Measurements from ENCODE around the gene EDN1. TPM values are rescaled to one million over a fixed set of nuclear protein-coding genes. Genes with fewer than 3 reads are reported as not detected.

EDN1 gene
- total and polyA plus RNA-seq, 9 of the 15 experiments (the other 6 are each of a cell fraction or from before 2014, with no cell fraction given): 0.03 to 0.06 TPM; not detected in 7

DNA sequence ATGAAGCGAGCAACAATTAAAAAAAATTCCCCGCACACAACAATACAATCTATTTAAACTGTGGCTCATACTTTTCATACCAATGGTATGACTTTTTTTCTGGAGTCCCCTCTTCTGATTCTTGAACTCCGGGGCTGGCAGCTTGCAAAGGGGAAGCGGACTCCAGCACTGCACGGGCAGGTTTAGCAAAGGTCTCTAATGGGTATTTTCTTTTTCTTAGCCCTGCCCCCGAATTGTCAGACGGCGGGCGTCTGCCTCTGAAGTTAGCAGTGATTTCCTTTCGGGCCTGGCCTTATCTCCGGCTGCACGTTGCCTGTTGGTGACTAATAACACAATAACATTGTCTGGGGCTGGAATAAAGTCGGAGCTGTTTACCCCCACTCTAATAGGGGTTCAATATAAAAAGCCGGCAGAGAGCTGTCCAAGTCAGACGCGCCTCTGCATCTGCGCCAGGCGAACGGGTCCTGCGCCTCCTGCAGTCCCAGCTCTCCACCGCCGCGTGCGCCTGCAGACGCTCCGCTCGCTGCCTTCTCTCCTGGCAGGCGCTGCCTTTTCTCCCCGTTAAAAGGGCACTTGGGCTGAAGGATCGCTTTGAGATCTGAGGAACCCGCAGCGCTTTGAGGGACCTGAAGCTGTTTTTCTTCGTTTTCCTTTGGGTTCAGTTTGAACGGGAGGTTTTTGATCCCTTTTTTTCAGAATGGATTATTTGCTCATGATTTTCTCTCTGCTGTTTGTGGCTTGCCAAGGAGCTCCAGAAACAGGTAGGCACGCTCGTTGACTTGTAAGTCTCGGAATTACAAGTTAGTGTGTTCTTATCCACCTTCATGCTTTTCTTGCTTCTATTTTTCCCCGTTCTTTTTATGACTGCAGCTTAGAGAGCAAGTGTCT is at the start of gene EDN1 (continued):
- TF ChIP-seq, protein P1, sequence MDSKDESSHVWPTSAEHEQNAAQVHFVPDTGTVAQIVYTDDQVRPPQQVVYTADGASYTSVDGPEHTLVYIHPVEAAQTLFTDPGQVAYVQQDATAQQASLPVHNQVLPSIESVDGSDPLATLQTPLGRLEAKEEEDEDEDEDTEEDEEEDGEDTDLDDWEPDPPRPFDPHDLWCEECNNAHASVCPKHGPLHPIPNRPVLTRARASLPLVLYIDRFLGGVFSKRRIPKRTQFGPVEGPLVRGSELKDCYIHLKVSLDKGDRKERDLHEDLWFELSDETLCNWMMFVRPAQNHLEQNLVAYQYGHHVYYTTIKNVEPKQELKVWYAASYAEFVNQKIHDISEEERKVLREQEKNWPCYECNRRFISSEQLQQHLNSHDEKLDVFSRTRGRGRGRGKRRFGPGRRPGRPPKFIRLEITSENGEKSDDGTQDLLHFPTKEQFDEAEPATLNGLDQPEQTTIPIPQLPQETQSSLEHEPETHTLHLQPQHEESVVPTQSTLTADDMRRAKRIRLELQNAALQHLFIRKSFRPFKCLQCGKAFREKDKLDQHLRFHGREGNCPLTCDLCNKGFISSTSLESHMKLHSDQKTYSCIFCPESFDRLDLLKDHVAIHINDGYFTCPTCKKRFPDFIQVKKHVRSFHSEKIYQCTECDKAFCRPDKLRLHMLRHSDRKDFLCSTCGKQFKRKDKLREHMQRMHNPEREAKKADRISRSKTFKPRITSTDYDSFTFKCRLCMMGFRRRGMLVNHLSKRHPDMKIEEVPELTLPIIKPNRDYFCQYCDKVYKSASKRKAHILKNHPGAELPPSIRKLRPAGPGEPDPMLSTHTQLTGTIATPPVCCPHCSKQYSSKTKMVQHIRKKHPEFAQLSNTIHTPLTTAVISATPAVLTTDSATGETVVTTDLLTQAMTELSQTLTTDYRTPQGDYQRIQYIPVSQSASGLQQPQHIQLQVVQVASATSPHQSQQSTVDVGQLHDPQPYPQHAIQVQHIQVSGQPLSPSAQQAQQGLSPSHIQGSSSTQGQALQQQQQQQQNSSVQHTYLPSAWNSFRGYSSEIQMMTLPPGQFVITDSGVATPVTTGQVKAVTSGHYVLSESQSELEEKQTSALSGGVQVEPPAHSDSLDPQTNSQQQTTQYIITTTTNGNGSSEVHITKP (IDR thresholded peaks at IDR 0.05; ENCODE audit: partially characterized antibody): no peak
- TF ChIP-seq, protein P2, sequence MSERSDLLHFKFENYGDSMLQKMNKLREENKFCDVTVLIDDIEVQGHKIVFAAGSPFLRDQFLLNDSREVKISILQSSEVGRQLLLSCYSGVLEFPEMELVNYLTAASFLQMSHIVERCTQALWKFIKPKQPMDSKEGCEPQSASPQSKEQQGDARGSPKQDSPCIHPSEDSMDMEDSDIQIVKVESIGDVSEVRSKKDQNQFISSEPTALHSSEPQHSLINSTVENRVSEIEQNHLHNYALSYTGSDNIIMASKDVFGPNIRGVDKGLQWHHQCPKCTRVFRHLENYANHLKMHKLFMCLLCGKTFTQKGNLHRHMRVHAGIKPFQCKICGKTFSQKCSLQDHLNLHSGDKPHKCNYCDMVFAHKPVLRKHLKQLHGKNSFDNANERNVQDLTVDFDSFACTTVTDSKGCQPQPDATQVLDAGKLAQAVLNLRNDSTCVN (CRISPR knock-in tag; IDR thresholded peaks at IDR 0.05): no peak
- TF ChIP-seq TAL1 (IDR thresholded peaks at IDR 0.05) (no peak), SP2 (IDR thresholded peaks at IDR 0.05; ENCODE audit: extremely low read depth, low read depth, low read length, poor library complexity, severe bottlenecking) (no peak), EHMT2 (IDR thresholded peaks at IDR 0.05) (no peak), KAT8 (IDR thresholded peaks at IDR 0.05; ENCODE audit: low read depth) (no peak), FOSL1 (tag; conservative IDR thresholded peaks at IDR 0.05) (peak; percentile 65), HNRNPH1 (optimal IDR thresholded peaks at IDR 0.05; ENCODE audit: low read depth, low read length) (no peak), ILK (tag; IDR thresholded peaks at IDR 0.05; ENCODE audit: borderline replicate concordance, low read depth) (no peak), EZH2 (IDR thresholded peaks at IDR 0.05; ENCODE audit: borderline replicate concordance, low read depth, low read length) (0 out of 2 replicates have a peak, but pooled peaks have one; percentile 21), BRD9 (IDR thresholded peaks at IDR 0.05; ENCODE audit: low read depth, partially characterized antibody) (no peak), ZFP36 (IDR thresholded peaks at IDR 0.05; ENCODE audit: low read depth, low read length, partially characterized antibody) (no peak), ZNF134 (CRISPR knock-in tag; conservative IDR thresholded peaks at IDR 0.05) (no peak), TAF1 (IDR thresholded peaks at IDR 0.05; ENCODE audit: control insufficient read depth, extremely low read depth, insufficient read depth, low read length, severe bottlenecking) (no peak), HDAC1 (IDR thresholded peaks at IDR 0.05) (peak in 1 of 2 experiments; percentile 44; a peak in 1 of 4 replicates), POLR2G (IDR thresholded peaks at IDR 0.05; ENCODE audit: low read depth, low read length) (no peak), ZNF707 (CRISPR knock-in tag; conservative IDR thresholded peaks at IDR 0.05) (no peak)
- TF ChIP-seq, protein P3, sequence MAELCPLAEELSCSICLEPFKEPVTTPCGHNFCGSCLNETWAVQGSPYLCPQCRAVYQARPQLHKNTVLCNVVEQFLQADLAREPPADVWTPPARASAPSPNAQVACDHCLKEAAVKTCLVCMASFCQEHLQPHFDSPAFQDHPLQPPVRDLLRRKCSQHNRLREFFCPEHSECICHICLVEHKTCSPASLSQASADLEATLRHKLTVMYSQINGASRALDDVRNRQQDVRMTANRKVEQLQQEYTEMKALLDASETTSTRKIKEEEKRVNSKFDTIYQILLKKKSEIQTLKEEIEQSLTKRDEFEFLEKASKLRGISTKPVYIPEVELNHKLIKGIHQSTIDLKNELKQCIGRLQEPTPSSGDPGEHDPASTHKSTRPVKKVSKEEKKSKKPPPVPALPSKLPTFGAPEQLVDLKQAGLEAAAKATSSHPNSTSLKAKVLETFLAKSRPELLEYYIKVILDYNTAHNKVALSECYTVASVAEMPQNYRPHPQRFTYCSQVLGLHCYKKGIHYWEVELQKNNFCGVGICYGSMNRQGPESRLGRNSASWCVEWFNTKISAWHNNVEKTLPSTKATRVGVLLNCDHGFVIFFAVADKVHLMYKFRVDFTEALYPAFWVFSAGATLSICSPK (IDR thresholded peaks at IDR 0.05; ENCODE audit: borderline replicate concordance): no peak
- TF ChIP-seq, protein P4, sequence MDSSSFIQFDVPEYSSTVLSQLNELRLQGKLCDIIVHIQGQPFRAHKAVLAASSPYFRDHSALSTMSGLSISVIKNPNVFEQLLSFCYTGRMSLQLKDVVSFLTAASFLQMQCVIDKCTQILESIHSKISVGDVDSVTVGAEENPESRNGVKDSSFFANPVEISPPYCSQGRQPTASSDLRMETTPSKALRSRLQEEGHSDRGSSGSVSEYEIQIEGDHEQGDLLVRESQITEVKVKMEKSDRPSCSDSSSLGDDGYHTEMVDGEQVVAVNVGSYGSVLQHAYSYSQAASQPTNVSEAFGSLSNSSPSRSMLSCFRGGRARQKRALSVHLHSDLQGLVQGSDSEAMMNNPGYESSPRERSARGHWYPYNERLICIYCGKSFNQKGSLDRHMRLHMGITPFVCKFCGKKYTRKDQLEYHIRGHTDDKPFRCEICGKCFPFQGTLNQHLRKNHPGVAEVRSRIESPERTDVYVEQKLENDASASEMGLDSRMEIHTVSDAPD (CRISPR knock-in tag; IDR thresholded peaks at IDR 0.05): no peak
